ENCODE data around the gene KANSL2.
A peak's percentile ranks its signal among the peaks of the same experiment; 100 is the strongest.
"Not testable (repeated sequence)": the region's sequence is repeated elsewhere in the genome, so short reads cannot be mapped to it uniquely, and the experiment has no call there.

The KANSL2 gene

GRCh38 chr12:48688836-48689235, 6.8 kb upstream of the KANSL2 start:
- Histone ChIP-seq H3K9ac (ENCODE audit: insufficient read length) (no peak overlapping the region), H3K36me3 (ENCODE audit: insufficient read depth, low read length) (peaks cover 51% of the 10 kb centered on the region), H3K9me3 (ENCODE audit: low read depth, low read length) (no peaks in the 10 kb centered on the region), H3K4me3 (no peak overlapping the region), H3K27ac (no peak overlapping the region)
- TF ChIP-seq EZH2 (IDR thresholded peaks at IDR 0.05) (no peak), POLR2AphosphoS5 (IDR thresholded peaks at IDR 0.05; ENCODE audit: borderline replicate concordance, low read depth, low read length) (no peak), FOXP2 (optimal IDR thresholded peaks at IDR 0.05; ENCODE audit: control extremely low read depth, extremely low read length, insufficient read depth) (no peak)
- DNase-seq (ENCODE audit: low read depth, low spot score), result no peak

DNA sequence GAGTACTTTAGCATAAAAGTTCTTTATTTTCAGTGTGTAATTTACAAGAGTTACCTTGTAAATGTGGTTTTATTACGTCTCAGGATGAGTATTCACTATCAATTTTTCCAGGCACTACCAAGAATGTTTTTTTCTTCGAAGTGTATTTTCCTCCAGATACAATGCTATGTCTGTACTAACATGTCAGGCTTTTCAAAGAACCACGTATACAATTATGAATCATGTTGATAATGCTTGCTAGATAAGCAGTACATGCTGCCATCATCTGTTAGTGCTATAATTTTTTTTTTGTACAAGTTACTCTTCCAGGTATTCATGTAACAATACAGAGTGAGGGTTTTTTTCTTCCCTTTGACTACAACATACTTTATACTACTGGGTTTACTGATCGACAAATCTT, 5.6 kb upstream of the KANSL2 start:
- Histone ChIP-seq H3K9me3 (ENCODE audit: low read depth, low read length) (no peaks in the 10 kb centered on the region), H3K9ac (ENCODE audit: insufficient read length) (no peak overlapping the region), H3K4me3 (no peak overlapping the region), H3K36me3 (ENCODE audit: insufficient read depth, low read length) (peaks cover 38% of the 10 kb centered on the region), H3K27ac (no peak overlapping the region)
- TF ChIP-seq POLR2AphosphoS5 (IDR thresholded peaks at IDR 0.05; ENCODE audit: borderline replicate concordance, low read depth, low read length) (no peak), FOXP2 (optimal IDR thresholded peaks at IDR 0.05; ENCODE audit: control extremely low read depth, extremely low read length, insufficient read depth) (no peak), EZH2 (IDR thresholded peaks at IDR 0.05) (no peak)
- DNase-seq (ENCODE audit: low read depth, low spot score), result no peak

DNA sequence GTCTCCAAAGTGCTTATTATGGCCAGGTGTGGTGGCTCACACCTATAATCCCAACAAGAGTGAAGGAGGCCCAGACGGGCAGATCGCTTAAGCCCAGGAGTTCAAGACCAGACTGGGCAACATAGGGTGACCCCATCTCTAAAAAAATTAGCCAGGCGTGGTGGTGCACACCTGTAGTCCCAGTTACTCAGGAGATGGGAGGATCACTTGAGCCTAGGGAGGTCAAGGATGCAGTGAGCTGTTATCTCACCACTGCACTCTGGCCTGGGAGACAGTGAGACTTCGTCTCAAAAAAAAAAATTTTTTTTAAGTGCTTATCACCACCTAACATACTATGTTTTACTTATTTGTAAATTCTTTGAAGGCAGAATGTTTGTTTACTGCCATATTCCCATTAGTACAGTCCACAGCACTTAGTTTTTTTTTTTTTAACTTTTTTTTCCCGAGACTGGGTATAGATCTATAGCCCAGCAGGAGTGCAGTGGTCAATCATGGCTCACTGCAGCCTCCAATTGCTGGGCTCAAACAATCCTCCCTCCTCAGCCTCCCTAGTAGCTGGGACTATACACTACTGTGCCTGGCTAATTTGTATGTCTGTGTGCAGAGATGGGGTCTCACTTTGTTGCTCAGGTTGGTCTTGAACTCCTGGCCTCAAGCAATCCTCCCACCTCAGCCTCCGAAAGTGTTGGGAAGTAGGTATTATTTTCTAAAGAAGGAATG, 4.7 kb upstream of the KANSL2 start:
- TF ChIP-seq FOXP2 (optimal IDR thresholded peaks at IDR 0.05; ENCODE audit: control extremely low read depth, extremely low read length, insufficient read depth) (no peak), EZH2 (IDR thresholded peaks at IDR 0.05) (no peak), POLR2AphosphoS5 (IDR thresholded peaks at IDR 0.05; ENCODE audit: borderline replicate concordance, low read depth, low read length) (no peak)

DNA sequence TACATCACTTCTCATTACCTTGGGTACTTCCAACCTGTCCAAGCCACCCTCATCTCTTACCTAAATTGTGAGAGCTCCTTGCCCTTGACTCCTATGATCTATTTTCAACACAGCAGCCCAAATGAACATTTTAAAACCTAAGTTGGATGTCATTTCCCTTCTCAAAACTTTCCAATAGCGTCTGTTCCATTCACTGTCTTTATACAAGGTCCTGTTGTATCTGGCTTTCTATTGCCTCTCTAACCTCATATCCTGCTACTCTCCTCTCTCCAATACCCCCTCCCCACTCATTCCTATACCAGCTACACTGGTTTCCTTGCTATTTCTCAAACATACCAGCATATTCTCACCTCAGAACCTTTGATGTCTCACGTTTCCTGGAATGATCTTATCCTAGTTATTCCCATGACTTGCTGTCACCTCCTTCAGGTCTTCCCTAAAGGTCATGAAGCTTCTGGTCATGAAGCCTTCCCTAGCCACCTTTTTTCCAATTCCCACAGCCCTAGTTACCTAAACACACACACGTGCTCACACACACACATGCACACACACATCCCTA, 4.1 kb upstream of the KANSL2 start:
- no peak overlapping the region for H3K27ac ChIP-seq
- H3K9me3 ChIP-seq (ENCODE audit: low read depth, low read length), result no peaks in the 10 kb centered on the region
- peaks cover 27% of the 10 kb centered on the region for H3K36me3 ChIP-seq (ENCODE audit: insufficient read depth, low read length)
- no peak overlapping the region for H3K4me3 ChIP-seq
- TF ChIP-seq FOXP2 (optimal IDR thresholded peaks at IDR 0.05; ENCODE audit: control extremely low read depth, extremely low read length, insufficient read depth), result no peak
- no peak for TF ChIP-seq POLR2AphosphoS5 (IDR thresholded peaks at IDR 0.05; ENCODE audit: borderline replicate concordance, low read depth, low read length)
- no peak for TF ChIP-seq EZH2 (IDR thresholded peaks at IDR 0.05)
- H3K9ac ChIP-seq (ENCODE audit: insufficient read length), result no peak overlapping the region
- no peak for DNase-seq (ENCODE audit: low read depth, low spot score)

More for the DNA sequence above, 4.7 kb upstream of the KANSL2 start:
- no peaks in the 10 kb centered on the region for H3K9me3 ChIP-seq (ENCODE audit: low read depth, low read length)
- H3K36me3 ChIP-seq (ENCODE audit: insufficient read depth, low read length), result peaks cover 33% of the 10 kb centered on the region
- H3K27ac ChIP-seq, result no peak overlapping the region
- H3K4me3 ChIP-seq, result no peak overlapping the region
- no peak overlapping the region for H3K9ac ChIP-seq (ENCODE audit: insufficient read length)
- DNase-seq (ENCODE audit: low read depth, low spot score), result no peak

DNA sequence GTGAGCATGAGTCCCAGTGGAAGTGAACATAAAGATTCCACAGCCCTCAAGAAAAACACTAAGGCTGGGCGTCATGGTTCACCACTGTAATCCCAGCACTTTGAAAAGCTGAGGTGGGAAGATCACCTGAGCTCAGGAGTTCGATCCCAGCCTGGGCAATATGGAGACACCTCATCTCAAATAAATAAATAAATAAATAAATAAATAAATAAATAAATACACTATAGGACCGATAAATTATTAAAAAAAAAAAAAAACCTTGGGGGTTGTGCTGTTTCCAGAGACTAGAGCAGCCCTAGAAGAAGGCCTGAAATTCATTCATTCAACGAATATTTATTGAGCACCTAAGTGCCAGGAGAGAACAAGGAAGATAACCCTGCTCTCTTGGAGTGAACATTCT, 1.5 kb upstream of the KANSL2 start:
- Histone ChIP-seq H3K4me3 (no peak overlapping the region), H3K27ac (no peak overlapping the region), H3K9ac (ENCODE audit: insufficient read length) (no peak overlapping the region), H3K36me3 (ENCODE audit: insufficient read depth, low read length) (peaks cover 24% of the 10 kb centered on the region), H3K9me3 (ENCODE audit: low read depth, low read length) (no peaks in the 10 kb centered on the region)
- no peak for TF ChIP-seq FOXP2 (optimal IDR thresholded peaks at IDR 0.05; ENCODE audit: control extremely low read depth, extremely low read length, insufficient read depth)
- no peak for TF ChIP-seq POLR2AphosphoS5 (IDR thresholded peaks at IDR 0.05; ENCODE audit: borderline replicate concordance, low read depth, low read length)
- TF ChIP-seq EZH2 (IDR thresholded peaks at IDR 0.05), result no peak
- no peak for DNase-seq (ENCODE audit: low read depth, low spot score)

GRCh38 chr12:48682927-48683326, 889 bp upstream of the KANSL2 start:
- Histone ChIP-seq H3K9me3 (ENCODE audit: low read depth, low read length) (no peaks in the 10 kb centered on the region), H3K27ac (no peak overlapping the region), H3K4me3 (peak overlapping the region; percentile 84), H3K36me3 (ENCODE audit: insufficient read depth, low read length) (peaks cover 27% of the 10 kb centered on the region), H3K9ac (ENCODE audit: insufficient read length) (peak overlapping the region; percentile 65)
- no peak for DNase-seq (ENCODE audit: low read depth, low spot score)
- no peak for TF ChIP-seq FOXP2 (optimal IDR thresholded peaks at IDR 0.05; ENCODE audit: control extremely low read depth, extremely low read length, insufficient read depth)

GRCh38 chr12:48682533-48682905, 481 bp upstream of the KANSL2 start:
- Histone ChIP-seq H3K4me3 (peak overlapping the region; percentile 84), H3K36me3 (ENCODE audit: insufficient read depth, low read length) (peaks cover 31% of the 10 kb centered on the region), H3K9ac (ENCODE audit: insufficient read length) (peak overlapping the region; percentile 65)
- not testable (repeated sequence) for H3K27ac ChIP-seq; DNase-seq (ENCODE audit: low read depth, low spot score); H3K9me3 ChIP-seq (ENCODE audit: low read depth, low read length)

- H3K36me3 ChIP-seq (ENCODE audit: insufficient read depth, low read length), result peaks cover 42% of the 10 kb centered on the region
- peak overlapping the region; percentile 84 for H3K4me3 ChIP-seq
- DNase-seq (ENCODE audit: low read depth, low spot score), result no peak
- H3K27ac ChIP-seq, result peak overlapping the region; percentile 78; the same call in 1 of the 2 replicates
- H3K9ac ChIP-seq (ENCODE audit: insufficient read length), result peak overlapping the region; percentile 89
- no peaks in the 10 kb centered on the region for H3K9me3 ChIP-seq (ENCODE audit: low read depth, low read length)
- TF ChIP-seq POLR2AphosphoS5 (IDR thresholded peaks at IDR 0.05; ENCODE audit: borderline replicate concordance, low read depth, low read length), result no peak
- no peak for TF ChIP-seq FOXP2 (optimal IDR thresholded peaks at IDR 0.05; ENCODE audit: control extremely low read depth, extremely low read length, insufficient read depth)
- TF ChIP-seq EZH2 (IDR thresholded peaks at IDR 0.05), result no peak
These were observed 684 bp downstream of the KANSL2 start for GRCh38 chr12:48681399-48681709.

GRCh38 chr12:48680861-48681260, 1.2 kb downstream of the KANSL2 start:
- Histone ChIP-seq H3K36me3 (ENCODE audit: insufficient read depth, low read length) (peaks cover 47% of the 10 kb centered on the region), H3K27ac (no peak overlapping the region), H3K9ac (ENCODE audit: insufficient read length) (peak overlapping the region; percentile 89), H3K9me3 (ENCODE audit: low read depth, low read length) (no peaks in the 10 kb centered on the region), H3K4me3 (peak overlapping the region; percentile 84)
- DNase-seq (ENCODE audit: low read depth, low spot score), result no peak
- no peak for TF ChIP-seq EZH2 (IDR thresholded peaks at IDR 0.05)

All from SK-N-MC (cell line).